Stimulated activated naive CD8-positive, alpha-beta T cell treated with anti-CD3 and anti-CD28 coated beads, Interleukin-15, amount 100 ng/mL, for 72 hours (primary cell): ENCODE data around the gene USP38.
"Not testable (repeated sequence)": the region's sequence is repeated elsewhere in the genome, so short reads cannot be mapped to it uniquely, and the experiment has no call there.

Experiments used
- ATAC-seq: fragments of 150-1000 bp; cut with Tn5 transposase; 2 replicates; pipeline ENCODE4 v1.10.0; 2021; ENCODE audit warnings: mild to moderate bottlenecking, moderate library complexity
- DNase-seq, 2 donors: peaks; one replicate each; pipeline ENCODE4 v3.0.0; 2021 to 2022
- H3K27ac Mint-ChIP-seq, 2 donors: one replicate each; pipeline ENCODE4 v1.8.0; 2022; ENCODE audit warnings: mild to moderate bottlenecking in 2 of 2, mixed read lengths in 2 of 2, moderate library complexity in 2 of 2
- H3K27me3 Mint-ChIP-seq: one replicate; pipeline ENCODE4 v1.8.0; 2022; ENCODE audit warnings: mixed read lengths
- H3K4me1 Mint-ChIP-seq: one replicate; pipeline ENCODE4 v1.8.0; 2022; ENCODE audit warnings: mild to moderate bottlenecking, mixed read lengths
- H3K4me3 Mint-ChIP-seq, 2 donors: one replicate each; pipeline ENCODE4 v1.8.0; 2022; ENCODE audit warnings: mild to moderate bottlenecking in 2 of 2, mixed read lengths in 2 of 2, moderate library complexity in 1 of 2
- H3K9me3 Mint-ChIP-seq, 2 donors: one replicate each; pipeline ENCODE4 v1.8.0; 2022; ENCODE audit warnings: mixed read lengths in 2 of 2

Gene USP38

DNA sequence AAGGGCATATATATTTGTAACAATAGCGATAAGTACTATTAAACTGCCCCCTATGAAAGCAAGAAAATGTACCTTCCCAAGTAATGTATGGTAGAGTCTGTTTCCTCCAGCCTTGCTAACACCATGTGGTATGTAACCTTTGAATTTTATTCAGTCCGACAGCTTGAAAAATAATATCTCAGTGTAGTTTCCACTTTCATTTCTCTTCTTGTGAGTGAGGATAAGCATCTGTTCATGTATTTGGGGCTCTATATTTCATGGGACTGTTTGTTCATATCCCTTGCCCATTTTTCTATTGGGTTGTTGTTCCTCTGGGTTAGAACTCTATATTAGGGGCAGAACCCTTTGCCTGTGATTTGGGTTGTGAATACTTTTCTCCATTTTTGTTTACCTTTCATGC is 58.3 kb downstream of the USP38 start:
- no peaks in the 10 kb centered on the region for H3K27me3 Mint-ChIP-seq
- ATAC-seq (no peak), DNase-seq (no peak)
- no peak overlapping the region for H3K4me3 Mint-ChIP-seq
- no peaks in the 10 kb centered on the region for H3K4me1 Mint-ChIP-seq
- H3K9me3 Mint-ChIP-seq = peaks cover 8 to 16% of the 10 kb centered on the region in 2 donors
- H3K27ac Mint-ChIP-seq = no peak overlapping the region

DNA sequence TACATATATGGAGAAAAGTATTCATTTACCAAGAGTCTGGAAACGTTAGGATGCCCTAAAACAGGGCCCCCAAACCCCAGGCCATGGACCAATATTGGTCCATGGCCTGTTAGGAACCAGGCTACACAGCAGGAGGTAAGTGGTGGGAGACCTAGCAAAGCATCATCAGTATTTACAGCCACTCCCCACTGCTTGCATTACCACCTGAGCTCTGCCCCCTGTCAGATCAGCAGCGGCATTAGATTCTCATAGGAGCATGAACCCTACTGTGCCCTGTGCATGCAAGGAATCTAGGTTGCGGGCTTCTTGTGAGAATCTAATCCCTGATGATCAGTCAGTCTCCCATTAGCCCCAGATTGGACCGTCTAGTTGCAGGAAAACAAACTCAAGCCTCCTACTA is 62.3 kb downstream of the USP38 start:
- H3K27ac Mint-ChIP-seq = no peak overlapping the region
- no peak overlapping the region for H3K4me3 Mint-ChIP-seq
- peaks cover 8% of the 10 kb centered on the region for H3K27me3 Mint-ChIP-seq
- ATAC-seq (no peak), DNase-seq (no peak)
- H3K4me1 Mint-ChIP-seq = no peaks in the 10 kb centered on the region
- peaks cover 6 to 8% of the 10 kb centered on the region in 2 donors for H3K9me3 Mint-ChIP-seq

DNA sequence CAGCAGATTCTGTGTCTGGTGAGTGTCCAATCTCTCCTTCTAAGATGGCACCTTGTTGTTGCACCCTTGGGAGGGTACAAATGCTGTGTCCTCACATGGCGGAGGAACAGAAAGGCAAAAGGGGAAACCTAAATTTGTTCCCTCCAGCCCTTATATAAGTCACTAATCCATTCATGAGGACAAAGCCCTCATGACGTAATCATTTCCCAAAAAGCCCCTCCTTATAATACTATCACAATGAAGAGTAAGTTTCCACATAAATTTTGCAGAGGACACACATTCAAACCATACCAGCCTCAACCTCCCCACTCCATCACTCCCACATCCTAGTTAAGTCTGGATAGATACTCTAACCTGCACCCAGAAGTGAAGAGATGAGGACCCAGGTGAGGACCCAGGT is 63.1 kb downstream of the USP38 start:
- no peaks in the 10 kb centered on the region for H3K4me1 Mint-ChIP-seq
- no peak for ATAC-seq
- H3K4me3 Mint-ChIP-seq = no peak overlapping the region
- H3K27me3 Mint-ChIP-seq = peaks cover 8% of the 10 kb centered on the region
- H3K9me3 Mint-ChIP-seq = no peaks in the 10 kb centered on the region
- no peak overlapping the region for H3K27ac Mint-ChIP-seq
- DNase-seq = no peak

DNA sequence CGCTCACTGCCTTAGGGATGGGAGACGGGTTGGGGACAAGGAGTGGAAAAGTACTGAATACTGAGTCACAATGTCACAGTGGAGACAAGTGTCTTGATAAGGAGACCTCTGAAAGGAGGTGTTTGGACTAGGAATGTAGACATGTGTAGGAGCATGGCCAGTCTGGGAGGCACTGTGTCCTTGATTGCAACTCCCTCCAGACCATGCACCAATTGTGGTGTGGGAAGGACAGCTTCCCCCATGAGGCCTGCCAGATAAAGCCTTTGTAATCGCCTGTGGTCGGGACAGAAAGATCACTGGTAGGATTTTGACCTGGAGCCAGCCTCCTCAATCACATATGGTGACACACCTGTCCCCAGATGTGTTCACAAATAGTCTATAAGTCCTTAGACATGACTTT is 64.1 kb downstream of the USP38 start:
- no peak overlapping the region for H3K27ac Mint-ChIP-seq
- no peaks in the 10 kb centered on the region for H3K4me1 Mint-ChIP-seq
- H3K4me3 Mint-ChIP-seq = no peak overlapping the region
- ATAC-seq (no peak), DNase-seq (no peak)
- peaks cover 10% of the 10 kb centered on the region for H3K27me3 Mint-ChIP-seq
- H3K9me3 Mint-ChIP-seq = no peaks in the 10 kb centered on the region

DNA sequence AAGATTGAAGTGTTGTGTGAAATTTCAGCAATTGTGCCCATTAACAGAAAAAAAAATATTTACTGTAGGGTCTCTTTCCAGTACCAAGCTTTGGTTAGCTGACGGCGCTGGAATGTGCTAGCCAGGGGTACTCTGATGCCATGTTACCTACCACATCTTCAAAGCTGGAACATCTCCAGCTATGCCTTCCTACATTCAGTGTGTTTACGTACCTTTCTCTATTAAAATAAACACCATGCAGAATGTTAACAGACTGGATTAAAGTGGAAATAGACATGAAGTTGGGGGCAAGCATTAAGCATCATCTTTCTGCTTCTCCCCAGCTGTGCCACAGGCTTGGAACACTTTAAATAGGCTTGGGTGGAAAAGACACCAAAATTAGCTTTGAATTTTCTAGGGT is 65.9 kb downstream of the USP38 start:
- H3K9me3 Mint-ChIP-seq = no peaks in the 10 kb centered on the region

DNA sequence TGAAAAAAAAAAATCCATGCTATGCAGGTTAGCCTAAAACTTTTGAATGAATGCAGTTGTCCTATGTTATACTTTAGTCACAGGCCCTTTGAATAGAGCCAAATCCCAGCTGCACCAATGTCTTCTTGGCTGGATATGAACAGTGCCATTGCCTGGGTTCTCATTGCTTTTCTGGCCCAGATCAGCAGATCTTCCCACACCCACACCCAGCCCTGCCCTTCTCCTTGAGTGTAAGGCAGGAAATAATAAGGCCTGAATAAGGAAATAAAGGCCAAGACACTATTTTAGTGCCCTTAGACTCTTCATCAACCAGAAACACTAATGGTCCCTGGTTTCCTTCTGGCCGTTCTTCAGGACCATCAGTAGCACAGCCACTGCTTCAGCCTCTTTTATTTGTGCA is 66.6 kb downstream of the USP38 start:
- DNase-seq (no peak), ATAC-seq (no peak)
- no peak overlapping the region for H3K4me3 Mint-ChIP-seq
- H3K4me1 Mint-ChIP-seq = no peaks in the 10 kb centered on the region
- H3K27ac Mint-ChIP-seq = no peak overlapping the region
- H3K27me3 Mint-ChIP-seq = peaks cover 16% of the 10 kb centered on the region
- no peaks in the 10 kb centered on the region for H3K9me3 Mint-ChIP-seq

More for the DNA sequence above, 65.9 kb downstream of the USP38 start:
- peaks cover 16% of the 10 kb centered on the region for H3K27me3 Mint-ChIP-seq
- H3K27ac Mint-ChIP-seq = no peak overlapping the region
- DNase-seq (no peak), ATAC-seq (no peak)
- H3K4me3 Mint-ChIP-seq = no peak overlapping the region
- no peaks in the 10 kb centered on the region for H3K4me1 Mint-ChIP-seq

DNA sequence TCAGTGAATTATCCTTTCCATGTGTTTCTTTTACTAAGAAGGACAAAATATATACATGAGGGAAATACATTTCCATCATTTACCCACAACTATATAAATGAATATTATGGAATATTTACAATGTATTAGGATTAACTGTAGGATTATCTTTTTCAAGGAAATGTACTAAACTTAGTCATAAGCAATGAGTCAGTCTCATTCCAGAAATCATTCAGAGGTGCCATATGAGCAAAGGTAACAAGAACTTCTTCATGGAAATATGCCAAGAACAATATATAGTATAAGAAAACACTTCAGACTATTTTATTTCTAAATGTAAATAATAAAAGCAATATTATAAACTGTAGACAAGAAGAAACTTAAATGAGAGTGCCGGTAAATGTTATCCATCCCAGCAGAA is 67.1 kb downstream of the USP38 start:
- DNase-seq (no peak), ATAC-seq (no peak)
- Mint-ChIP-seq H3K27me3 (peaks cover 16% of the 10 kb centered on the region), H3K9me3 (no peaks in the 10 kb centered on the region), H3K4me3 (no peak overlapping the region), H3K27ac (no peak overlapping the region), H3K4me1 (no peaks in the 10 kb centered on the region)

DNA sequence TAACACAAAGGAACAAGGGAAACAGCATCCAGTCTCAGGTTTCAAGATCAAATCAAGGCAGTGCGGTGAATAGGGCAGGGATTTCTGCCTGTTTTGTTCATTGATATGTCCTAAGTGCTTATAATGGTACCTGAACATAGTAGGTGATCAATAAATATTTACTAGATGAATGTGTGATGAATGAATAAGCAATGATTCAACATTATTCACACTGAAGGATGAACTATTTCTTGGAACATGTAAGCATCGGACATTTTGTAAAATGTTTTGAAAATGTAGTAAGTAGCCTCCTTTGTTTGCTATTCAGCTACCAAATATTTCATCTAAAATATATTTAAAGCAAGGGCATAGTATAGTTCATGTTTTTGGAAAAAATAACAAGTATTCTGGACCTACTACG is 67.8 kb downstream of the USP38 start:
- H3K27me3 Mint-ChIP-seq = peaks cover 16% of the 10 kb centered on the region
- DNase-seq = no peak
- ATAC-seq = no peak
- H3K27ac Mint-ChIP-seq = no peak overlapping the region
- H3K9me3 Mint-ChIP-seq = no peaks in the 10 kb centered on the region
- H3K4me3 Mint-ChIP-seq = no peak overlapping the region
- H3K4me1 Mint-ChIP-seq = no peaks in the 10 kb centered on the region

DNA sequence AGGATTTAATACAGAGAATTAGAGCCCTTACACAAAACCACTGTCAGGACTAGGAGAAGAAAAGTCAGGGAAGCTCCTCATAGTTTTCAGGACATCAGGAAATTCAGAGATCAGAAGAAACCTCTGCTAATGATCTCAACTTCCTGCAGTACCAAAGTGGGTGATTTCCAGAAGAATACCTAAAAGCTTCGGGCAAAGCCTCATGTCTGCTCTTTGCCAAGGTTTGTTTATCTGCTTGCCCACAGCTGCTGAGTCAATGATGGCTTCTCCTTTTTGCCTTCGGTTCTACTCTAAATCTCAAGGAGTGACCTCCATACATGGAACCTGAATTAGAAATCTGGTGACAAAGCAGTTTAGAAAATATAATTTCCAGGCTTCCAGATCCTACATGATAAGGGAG is 68.4 kb downstream of the USP38 start:
- Mint-ChIP-seq H3K27ac (no peak overlapping the region), H3K4me3 (no peak overlapping the region), H3K27me3 (peaks cover 16% of the 10 kb centered on the region), H3K9me3 (no peaks in the 10 kb centered on the region), H3K4me1 (no peaks in the 10 kb centered on the region)
- no peak for ATAC-seq
- no peak for DNase-seq

DNA sequence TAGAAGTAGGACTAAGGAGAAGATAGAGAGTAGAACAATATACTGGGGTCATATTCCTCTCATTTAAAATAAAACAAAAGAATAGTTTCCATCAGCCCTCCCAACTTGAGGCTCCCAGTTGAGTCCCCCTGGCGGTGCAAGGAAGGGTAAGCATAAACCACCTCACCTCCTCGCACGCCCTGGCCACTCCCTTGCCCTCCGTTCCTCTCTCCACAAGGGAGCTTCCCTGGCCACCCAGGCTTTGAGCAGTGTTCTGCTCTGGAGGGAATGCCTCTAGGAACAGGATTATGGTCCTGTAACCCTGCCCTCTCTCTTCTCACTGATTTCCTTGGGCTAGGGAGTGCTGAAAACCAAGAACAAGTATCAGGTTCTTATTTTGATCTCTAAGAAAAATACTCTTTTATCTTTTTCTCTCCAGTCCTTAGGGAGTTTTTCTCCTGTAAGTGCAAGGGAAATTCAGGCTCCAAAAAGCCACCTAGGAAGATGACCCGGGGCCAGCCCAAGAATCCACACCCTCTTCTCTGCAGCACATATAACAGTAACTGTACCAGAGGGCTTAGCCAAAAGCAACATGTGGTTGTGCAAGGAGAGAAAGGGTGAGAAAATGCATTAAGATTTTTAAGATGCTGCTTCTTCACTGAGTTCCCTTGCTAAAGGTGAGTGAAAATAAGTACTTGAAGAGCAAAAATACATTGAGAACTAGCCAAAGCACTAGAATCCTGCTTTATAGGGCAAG is 69.9 kb downstream of the USP38 start:
- Mint-ChIP-seq H3K27me3 (peaks cover 16% of the 10 kb centered on the region), H3K4me1 (no peaks in the 10 kb centered on the region), H3K27ac (no peak overlapping the region), H3K9me3 (no peaks in the 10 kb centered on the region), H3K4me3 (no peak overlapping the region)
- DNase-seq = no peak
- no peak for ATAC-seq

DNA sequence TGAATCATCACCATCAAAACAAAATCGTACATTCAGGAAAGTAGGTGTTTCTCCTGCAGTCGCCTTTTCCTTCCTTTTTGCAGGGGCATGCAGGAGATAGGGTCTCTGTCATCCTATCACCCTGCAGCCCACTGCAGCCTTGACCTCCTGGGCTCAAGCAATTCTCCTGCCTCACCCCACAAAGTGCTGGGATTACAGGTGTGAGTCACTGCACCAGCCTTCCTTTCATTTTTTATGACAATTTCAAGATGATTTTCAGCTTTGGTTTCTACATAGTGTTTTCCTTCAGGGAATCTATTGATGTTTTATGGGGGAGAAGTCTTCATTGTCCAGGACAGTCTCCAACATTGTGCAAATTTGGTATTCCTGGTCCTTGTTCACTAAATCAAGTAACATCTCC is 71.7 kb downstream of the USP38 start:
- no peaks in the 10 kb centered on the region for H3K9me3 Mint-ChIP-seq

DNA sequence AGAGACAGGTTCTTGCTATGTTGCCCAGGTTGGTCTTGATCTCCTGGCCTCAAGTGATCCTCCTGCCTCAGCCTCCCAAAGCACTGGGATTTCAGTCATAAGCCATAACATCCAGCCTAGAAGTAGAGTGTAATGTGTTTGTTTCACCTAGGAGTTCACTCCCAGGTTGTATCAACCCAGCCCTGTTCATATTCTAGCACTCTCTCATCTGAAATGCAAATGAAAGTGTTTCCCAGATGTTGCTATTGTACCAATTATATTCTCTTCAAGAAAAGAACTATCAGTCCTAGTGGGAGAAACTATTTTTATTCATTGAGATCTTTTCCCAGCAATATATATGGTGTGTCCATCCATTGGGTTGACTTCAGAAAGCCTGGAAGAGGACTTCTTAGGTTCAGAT is 72.6 kb downstream of the USP38 start:
- Mint-ChIP-seq H3K27ac (no peak overlapping the region), H3K9me3 (no peaks in the 10 kb centered on the region), H3K4me1 (no peaks in the 10 kb centered on the region), H3K27me3 (peaks cover 12% of the 10 kb centered on the region), H3K4me3 (no peak overlapping the region)
- no peak for DNase-seq
- ATAC-seq = no peak

More for the DNA sequence above, 71.7 kb downstream of the USP38 start:
- H3K27me3 Mint-ChIP-seq = peaks cover 8% of the 10 kb centered on the region
- DNase-seq (no peak), ATAC-seq (no peak)
- H3K27ac Mint-ChIP-seq = no peak overlapping the region
- no peaks in the 10 kb centered on the region for H3K4me1 Mint-ChIP-seq
- no peak overlapping the region for H3K4me3 Mint-ChIP-seq

DNA sequence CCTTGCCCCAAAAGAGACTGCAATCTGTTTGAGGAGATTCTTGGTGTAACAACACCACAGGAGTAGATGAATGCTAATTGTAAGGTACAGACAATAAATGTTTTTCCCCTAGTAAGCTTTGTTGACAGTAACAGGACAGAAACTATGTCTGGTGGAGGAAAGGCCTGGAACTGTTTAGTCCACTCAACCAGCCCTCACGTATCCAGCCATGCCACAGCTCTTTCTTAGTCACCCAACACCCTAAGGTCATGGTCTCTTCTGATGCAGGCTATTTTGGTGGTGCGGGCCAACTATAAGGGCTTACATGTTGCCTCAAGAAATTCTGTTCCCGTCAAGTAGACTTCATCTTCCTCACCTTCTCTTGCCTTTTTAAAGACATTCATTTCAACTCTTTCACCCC is 76.0 kb downstream of the USP38 start:
- Mint-ChIP-seq H3K4me1 (no peaks in the 10 kb centered on the region), H3K27ac (no peak overlapping the region), H3K9me3 (peaks cover 0 to 7% of the 10 kb centered on the region in 2 donors), H3K27me3 (peaks cover 5% of the 10 kb centered on the region), H3K4me3 (no peak overlapping the region)
- ATAC-seq = no peak
- no peak for DNase-seq

DNA sequence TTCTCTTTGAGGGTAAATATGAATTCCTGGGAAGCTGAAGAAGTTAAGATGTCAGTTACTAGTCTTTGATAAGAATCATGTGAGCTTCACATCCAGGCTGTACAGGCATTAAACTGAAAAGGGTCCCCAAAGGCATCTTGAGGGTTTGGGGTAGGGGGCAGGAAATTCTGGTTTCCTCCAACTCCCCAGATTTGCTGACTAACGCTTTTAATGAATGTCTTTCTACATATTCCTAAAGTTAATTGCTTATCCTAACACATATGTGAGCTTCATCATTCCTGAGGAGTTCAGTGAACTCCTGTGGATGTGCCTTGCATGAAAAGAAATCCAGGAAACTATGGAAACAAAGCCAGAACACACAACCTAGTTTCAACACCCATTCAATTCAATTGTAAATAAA is 78.1 kb downstream of the USP38 start:
- no peak for ATAC-seq
- Mint-ChIP-seq H3K27me3 (peaks cover 5% of the 10 kb centered on the region), H3K4me1 (no peaks in the 10 kb centered on the region), H3K9me3 (peaks cover 4 to 23% of the 10 kb centered on the region in 2 donors), H3K4me3 (no peak overlapping the region), H3K27ac (no peak overlapping the region)
- no peak for DNase-seq

DNA sequence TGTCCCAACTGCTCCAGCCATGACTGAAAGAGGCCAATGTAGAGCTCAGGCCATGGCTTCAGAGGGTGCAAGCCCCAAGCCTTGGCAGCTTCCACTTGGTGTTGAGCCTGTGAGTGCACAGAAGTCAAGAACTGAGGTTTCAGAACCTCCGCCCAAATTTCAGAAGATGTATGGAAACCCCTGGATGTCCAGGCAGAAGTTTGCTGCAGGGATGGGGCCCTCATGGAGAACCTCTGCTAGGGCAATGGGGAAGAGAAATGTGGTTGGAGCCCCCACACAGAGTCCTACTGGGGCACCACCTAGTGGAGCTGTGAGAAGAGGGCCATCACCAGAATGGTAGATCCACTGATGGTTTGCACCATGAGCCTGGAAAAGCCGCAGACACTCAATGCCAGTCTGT is 83.0 kb downstream of the USP38 start:
- not testable (repeated sequence) for ATAC-seq, H3K4me3 Mint-ChIP-seq, H3K27me3 Mint-ChIP-seq, H3K27ac Mint-ChIP-seq, DNase-seq, H3K4me1 Mint-ChIP-seq
- H3K9me3 Mint-ChIP-seq = peaks cover 21 to 31% of the 10 kb centered on the region in 2 donors

DNA sequence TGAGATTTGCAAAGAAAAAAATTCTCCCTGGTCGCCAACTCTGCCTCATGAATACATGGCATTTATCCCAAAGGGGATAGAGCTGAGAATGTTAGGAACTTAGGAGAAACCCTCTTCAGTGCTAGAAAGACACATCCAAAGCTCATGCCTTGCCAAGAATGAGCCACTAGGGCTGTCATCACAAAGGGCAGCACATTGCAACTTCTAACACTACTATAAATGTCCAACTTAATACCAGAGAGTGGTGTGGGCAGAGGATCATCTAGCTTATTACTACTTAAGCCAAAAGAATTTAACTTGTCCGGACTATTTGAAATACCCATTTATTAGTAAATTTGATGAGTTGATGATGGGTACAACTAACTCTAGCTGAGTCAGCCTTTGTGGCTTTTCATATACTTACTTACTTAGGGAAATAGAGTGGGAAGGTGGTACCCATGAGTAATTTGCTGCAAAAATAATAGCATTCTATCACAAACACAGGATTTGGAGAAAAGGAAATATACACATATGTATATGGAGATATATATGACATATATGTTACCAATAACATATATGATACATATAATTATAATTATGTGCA is 85.6 kb downstream of the USP38 start:
- Mint-ChIP-seq H3K4me3 (no peak overlapping the region), H3K27me3 (no peaks in the 10 kb centered on the region), H3K9me3 (peaks cover 21 to 24% of the 10 kb centered on the region in 2 donors), H3K27ac (no peak overlapping the region), H3K4me1 (no peaks in the 10 kb centered on the region)
- no peak for ATAC-seq
- no peak for DNase-seq
